DMS53 (cell line): ENCODE data around the gene ASB18.
"Not testable (repeated sequence)": the region's sequence is repeated elsewhere in the genome, so short reads cannot be mapped to it uniquely, and the experiment has no call there.

ENCODE experiments used
- DNase-seq: peaks from one replicate; lab custom pipeline; 2025; lab: John Stamatoyannopoulos, UW

The ASB18 gene

DNA sequence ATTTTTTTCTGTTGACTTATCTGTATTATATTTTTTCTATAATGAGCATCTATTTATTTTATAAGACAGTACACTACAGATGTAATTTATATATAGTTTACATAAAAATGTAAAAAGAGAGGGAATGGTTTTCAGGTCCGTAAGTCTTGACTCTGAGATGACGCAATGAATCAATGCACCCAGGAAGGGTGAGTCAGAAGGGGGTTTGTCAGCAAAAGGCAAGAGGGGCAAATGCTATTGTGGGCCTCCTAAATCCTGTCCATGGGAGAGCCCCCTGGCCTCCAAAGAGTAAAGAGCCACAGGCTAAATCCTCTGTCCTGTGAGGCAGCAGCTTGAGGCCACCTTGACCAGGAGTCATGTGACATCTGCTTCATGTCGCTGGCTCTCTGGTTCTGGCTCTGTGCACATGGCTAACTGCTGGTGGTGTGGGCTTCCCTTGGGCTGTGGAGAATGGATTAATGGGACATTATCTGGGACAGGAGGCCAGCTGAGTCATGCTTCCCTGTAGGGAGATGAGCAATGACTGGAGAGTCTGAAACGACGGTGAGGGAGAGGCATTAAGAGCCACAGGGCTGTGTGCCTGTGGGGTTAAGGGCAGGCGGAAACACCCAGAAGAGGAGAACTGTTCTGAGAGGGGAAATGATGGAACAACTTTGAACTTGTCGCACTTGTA is 22.8 kb upstream of the ASB18 start:
- peak; percentile 16 for DNase-seq

DNA sequence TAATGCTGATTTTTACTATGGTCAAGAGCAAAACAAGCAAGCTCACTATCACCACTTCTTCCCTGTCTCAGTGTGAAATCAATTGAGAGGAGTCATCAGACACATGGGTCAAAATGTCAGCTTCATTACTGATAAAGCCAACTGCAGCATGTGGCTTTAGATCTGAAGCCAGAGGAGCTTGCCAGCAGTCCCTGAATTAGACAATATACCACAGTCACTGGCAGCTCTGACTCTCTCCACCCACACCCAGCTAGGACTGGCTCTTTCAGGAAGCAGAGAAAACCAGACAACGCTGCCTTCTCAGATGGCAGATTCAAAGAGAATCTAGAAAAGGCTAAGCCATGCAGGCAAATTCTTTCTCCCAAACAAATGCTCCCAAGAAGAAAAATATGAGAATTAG is 20.0 kb upstream of the ASB18 start:
- no peak for DNase-seq

DNA sequence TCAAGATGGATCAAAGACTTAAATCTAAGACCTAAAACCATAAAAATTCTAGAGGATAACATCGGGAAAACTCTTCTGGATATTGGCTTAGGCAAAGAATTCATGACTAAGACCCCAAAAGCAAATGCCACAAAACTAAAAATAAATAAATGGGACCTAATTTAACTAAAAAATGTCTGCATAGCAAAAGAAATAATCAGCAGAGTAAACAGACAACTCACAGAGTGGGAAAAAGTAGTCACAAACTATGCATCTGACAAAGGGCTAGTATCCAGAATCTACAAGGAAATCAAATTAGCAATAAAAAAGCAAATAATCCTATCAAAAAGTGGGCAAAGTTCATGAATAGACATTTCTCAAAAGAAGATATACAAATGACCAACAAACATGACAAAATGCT is 18.2 kb upstream of the ASB18 start:
- DNase-seq, result no peak

DNA sequence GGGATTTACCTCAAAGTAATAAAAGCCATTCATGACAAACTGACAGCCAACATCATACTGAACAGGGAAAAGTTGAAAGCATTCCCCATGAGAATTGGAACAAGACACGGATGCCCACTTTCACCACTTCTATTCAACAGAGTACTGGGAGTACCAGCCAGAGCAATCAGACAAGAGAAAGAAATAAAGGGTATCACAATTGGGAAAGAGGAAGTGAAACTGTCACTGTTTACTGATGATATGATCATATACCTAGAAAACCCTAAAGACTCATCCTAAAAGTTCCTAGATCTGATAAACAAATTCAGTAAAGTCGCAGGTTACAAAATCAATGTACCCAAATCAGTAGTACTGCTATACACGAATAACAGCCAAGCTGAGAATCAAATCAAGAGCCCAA is 17.2 kb upstream of the ASB18 start:
- DNase-seq, result no peak

DNA sequence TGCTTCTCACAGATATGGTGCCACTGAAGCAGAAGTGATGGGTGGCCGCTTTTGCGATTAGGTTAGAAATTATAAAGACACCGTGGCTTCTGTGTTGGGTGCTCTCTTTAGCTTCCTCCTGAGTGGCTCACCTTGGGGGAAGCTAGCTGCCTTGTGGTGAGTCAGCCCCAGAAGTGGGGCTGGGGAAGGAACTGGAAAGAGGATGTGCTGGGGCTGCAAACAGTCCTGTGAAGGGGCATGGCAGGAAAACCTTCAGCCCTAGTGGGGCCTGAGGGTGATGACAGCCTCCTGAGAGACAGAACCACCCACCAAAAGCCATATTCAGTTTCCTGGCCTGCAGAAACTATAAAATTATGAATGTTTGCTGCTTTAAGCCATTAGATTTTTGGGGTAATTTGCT is 8.9 kb upstream of the ASB18 start:
- no peak for DNase-seq

DNA sequence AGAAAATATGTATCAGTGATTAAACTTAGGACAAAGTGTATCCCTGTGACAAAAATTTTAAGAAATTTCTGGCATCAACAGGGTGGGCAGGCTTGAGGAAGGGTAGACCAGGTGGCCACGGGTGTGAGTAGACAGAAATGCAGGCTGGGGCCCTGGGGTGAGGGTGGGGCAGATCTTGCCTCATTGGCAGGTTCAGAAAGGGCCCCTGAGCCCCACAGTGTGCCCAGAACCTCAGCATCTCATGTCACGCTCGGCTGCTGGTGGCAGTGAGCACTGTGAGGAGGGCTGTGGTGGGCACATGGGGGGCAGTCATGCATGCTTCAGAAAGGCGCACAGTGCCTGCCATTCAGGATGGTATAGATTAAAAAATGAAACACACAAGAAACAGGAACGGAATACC is 7.6 kb upstream of the ASB18 start:
- no peak for DNase-seq

DNA sequence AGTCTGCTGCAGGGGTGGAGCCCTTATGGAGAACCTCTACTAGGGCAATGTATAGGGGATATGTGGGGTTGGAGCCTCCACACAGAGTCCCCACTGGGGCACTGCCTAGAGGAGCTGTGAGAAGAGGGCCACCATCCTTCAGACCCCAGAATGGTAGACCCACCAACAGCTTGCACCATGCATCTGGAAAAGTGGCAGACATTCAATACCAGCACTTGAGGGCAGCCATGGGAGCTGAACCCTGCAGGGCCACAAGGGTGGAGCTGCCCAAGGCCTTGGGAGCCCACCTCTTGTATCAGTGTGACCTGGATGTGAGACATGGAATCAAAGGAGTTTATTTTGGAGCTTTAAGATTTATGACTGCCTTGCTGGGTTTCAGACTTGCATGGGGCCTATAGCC is 5.7 kb upstream of the ASB18 start:
- not testable (repeated sequence) for DNase-seq

DNA sequence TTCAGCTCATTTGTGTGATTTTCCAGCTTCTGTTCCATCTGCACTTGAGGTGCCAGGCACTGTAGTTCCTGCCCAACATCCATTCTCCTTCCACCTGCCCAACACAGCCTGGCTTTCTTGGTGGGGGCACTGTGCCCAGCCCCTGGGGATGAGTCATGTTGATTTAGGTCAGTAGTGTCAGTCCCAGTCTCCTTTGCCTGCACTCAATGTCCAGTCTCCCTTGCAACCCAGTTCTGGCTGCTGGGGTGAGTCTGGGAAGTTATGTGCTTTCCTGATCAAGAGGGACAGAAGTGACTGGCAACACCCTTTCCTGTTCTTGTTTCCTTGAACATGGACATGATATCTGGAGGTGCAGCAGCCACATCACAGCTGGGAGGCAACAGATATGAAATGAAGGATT is 1.5 kb upstream of the ASB18 start:
- DNase-seq, result no peak

DNA sequence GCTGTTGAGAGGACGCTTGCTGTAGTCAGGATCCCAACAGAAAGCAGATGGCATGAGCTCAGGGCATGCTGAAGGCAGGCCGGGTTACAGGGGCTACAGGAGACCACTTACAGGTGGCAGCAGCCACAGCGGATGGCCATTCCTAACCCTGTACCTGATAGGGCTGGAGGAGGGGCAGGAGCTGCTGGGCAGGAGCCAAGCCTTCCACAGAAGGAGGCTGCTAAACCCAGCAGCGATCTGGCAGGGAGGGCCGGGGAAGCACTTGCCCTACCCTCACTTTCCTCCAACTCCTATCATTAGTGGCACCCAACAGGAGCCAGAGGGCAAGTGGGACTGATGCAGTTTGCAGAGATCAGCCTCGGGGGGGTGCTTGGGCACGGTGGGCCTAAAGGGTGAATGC is 2.0 kb downstream of the ASB18 start:
- DNase-seq, result no peak

DNA sequence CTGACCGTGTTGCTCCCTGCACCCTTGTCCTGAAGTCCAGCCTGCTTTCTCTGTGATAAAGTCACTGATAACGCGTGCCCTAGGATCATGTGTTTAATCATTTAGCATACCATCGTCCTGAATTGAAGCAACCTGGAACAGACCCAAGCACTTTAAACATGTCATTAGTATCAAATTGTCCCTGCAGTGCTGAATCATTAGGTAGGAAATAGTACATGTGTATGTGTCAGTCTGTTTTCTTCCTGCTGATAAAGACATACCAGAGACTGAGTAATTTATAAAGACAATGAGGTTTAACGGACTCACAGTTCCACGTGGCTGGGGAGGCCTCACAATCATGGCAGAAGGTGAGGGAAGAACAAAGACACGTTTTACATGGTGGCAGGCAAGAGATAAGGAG is 2.8 kb downstream of the ASB18 start:
- no peak for DNase-seq

DNA sequence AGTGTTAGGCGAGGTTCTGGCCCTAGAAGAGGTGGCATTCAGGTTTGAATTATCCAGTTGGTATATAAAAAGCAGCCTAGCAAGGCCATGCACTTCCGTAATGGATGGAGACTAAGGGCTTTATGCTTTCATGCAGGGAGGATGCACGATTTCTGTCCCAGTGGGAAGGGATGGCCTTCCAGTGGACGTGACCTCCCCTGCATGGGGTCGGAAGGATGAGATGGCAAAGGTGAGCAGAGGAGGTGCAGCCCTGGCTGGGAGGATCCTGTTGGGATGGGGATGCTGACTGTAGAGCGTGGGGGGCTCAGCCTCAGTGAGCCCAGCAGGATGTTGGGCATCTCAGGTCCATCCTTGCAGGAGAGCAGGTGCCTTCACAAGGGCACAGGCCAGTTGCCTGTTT is 4.8 kb downstream of the ASB18 start:
- no peak for DNase-seq

DNA sequence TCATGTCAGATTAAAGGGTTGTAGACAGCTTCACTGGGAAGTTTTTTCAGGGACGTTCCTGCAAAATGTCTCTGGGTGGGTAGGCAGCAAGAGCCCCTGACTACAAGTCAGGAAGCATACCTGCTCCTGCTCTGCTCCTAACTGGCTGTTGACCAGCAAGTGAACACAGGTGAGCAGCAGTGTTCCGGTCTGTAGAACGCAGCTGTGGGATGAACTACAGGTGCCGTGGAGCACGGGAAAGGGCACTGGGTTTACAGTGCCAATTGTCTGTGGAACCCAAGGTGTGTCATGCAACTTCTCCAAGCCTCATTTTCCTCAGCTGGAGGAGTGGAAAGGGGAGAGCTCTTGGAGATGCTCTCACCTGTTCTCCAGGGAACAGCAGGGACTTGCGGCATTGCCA is 6.6 kb downstream of the ASB18 start:
- no peak for DNase-seq

DNA sequence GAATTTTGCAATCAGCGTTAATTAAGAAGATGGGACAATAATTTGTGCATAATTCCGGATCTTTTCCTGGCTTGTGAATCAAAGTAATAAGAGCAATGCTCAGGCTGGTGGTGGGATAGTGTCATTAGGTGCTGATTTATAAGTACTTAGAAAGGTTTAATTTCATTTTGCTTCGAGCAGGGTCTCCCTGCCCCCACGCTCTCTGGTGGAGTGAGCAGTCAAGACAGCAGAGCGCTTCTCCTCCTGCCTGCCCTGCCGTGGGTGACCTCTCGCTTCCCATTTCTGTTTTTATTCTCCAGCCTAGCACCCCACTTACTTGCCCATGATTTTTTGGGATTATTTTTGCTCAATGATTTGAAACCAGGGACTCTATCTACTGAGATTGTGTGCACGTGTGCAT is 7.1 kb downstream of the ASB18 start:
- DNase-seq, result no peak

DNA sequence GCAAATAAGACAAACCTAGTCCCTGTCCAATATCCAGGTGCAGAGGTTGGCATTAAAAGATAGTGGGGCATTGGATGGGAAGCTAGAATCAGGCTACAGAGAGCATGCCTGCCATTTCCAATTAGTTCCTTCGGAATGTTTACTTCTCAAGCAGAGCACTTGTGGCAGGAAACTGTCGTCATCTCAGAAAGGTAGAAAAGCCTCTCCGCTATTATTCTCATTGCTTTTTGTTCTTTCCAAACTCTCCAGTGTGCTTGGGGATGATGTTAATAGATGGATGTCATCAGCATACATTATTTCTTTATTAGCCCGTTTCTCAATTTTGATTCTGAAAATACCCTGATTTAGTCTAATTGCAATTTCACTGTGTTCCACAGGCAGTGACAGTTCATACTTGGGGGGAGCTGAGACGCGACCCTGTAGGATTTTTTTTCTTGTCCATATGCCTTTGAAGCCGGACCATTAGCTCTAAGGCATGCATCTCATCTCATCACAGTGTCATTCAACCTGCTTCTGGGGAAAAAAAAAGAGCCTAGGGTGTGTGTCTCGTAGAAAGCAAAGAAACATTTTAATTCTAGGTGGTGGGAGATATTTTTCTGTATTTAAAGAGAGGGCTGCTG is 7.7 kb downstream of the ASB18 start:
- DNase-seq, result no peak

DNA sequence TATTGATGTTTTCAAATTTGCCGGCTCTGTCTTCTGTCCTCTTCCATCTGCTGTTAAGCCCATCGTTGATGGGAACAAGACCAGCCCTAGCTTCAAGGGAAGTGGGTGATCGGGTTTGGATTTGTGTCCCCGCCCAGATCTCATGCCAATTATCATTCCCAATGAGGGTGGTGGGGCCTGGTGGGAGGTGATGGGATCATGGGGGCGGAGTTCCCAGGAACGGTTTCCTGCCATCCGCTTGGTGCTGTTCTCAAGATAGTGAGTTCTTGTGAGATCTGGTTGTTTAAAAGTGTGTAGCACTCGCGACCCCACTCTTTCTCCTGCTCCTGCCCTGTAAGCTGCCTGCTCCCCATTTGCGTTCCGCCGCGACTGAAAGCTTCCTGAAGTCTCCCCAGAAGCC is 9.5 kb downstream of the ASB18 start:
- no peak for DNase-seq

DNA sequence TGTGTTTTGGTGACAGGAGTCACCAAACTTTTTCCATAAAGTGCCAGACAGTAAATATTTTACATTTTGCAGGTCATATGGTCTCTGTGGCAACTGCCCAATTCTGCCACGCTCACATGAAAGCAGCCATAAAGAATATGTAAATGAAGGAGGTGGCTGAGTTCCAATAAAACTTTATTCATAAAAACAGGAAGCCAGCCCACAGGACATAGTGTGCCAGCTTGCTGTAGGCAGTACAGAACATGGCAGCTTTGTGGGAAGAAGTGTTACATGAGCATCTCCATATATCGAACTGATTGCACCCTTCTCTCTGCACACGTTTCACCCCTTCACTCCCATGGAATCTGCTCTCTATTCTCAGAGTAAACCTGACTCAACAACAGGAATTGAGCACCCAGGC is 10.2 kb downstream of the ASB18 start:
- DNase-seq, result no peak

DNA sequence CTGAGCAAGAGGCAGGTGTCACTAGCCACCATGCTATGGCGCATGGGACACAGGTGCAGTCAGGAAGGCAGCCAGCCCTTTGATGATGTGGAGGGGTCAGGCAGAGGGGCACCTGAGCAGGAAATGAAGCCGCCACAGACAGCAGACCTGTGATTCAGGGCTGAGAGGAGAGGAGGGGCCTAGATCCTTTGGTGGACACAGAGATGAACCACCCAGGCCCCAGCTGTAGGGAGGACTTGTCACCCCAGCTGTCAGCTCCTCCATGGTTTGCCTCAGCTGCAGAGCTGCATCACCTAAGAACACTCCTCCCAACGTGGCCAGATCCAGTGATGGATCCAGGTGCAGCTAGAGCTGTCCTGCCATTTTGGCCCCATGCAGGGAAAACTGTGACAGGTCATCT is 11.6 kb downstream of the ASB18 start:
- no peak for DNase-seq

DNA sequence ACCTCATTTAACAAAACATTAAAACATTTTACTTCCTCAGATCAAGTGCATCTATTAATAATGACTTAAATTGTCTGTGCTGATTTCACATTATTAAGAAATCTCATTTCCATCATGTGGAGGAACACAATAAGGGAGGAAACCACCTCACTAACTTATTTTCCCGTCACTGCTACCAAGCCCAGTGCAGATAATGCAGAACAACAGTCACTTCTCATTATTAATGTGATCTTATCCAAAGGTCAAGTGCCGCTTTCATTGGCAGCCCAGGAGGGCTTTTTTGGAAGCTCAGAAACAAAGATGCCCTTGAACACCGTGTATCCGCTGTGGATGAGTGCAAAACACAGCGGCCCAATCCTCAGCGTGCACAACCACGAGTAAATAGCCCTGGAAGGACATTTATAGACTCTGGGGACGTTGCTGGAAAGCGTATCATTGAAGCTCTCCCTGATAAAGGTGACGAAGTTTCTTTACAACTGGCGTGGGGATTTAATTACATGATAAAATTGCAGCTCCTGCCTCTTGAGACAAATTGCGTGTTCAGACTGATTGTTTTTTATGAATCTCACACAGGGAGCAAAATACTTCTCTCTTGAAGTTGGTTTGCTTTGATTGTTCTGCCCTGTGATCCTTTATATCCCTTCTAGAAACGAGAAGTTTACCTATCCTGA is 13.2 kb downstream of the ASB18 start:
- DNase-seq, result no peak

DNA sequence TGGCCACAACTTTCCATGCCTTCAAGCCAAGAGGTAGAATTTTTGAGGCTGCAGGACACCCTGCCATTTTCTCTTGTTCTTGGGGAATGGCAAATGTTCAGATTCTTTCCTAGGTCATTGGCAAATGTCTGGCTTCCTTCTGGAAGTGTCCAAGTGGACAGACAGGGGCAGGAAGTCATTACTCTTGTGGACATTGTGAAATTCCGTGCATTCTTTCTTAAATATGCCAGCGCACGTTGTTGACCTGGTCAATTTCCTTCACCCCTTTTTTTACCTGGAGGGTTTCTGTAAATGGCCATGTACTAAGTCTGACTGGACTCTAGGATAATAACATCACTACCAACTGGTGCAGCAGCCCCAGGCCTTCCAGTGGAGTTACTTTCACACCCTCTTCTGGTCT is 13.9 kb downstream of the ASB18 start:
- DNase-seq, result no peak

DNA sequence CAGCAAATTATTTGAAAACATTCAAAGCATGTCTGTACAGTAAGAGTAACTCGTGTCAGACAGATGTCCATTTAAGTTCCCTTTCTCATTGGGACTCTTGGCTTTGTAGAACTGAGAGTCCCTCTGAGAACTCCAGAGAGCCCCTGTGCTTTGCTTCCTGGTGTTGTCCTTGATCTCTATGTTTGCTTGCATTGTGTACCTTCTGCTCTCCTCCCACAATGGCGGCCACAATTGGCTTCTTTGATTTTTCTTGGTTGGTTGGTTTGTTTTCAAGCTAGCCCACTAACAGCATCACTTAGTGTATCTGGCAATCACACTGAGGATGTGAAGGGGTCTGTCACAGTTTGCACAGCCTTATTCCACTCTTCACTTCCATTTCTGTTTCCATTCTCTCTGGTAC is 15.1 kb downstream of the ASB18 start:
- no peak for DNase-seq

DNA sequence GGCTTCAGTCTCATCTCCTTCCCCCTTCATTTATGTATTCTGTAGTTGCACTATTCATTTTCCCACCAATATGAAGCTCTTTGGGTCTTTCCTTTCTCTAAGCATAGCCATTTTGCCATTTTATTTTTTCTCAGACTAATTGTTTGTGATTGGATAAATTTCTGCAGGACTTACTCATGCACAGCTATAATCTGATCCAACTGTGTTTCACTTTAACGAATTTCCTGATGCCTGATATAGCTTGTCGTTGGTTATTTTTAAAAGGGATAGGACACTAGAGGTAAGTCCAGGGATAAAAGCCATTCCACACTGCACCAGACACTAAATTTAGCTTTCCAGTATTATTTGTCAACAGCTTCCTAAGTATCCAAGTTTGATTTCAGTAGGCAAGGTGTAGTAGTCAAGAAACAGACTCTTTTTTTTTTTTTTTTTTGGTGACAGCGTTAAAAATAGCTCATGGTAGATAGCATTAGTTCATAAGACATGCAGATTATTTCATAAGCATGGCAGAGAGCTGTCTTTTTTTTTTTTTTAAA is 17.4 kb downstream of the ASB18 start:
- no peak for DNase-seq

DNA sequence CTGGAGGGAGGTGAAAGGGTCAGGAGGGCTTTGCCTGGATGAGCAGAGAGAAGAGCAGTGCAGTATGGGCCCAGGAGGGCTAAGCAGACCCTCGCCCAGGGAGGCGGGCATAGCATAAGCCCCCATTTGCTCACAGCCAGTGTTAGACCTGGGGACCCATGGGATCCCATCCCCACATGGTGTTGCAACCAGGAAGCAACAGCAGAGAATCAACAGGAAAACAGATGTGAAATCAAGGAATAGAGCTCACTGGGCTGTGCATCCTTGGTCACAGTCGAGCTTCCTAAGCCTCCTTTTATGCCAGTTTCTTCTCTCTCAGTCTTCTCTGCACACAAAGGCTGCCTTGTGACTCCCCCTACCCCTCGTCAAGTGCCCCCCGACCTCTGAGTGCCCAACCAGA is 19.9 kb downstream of the ASB18 start:
- no peak for DNase-seq

DNA sequence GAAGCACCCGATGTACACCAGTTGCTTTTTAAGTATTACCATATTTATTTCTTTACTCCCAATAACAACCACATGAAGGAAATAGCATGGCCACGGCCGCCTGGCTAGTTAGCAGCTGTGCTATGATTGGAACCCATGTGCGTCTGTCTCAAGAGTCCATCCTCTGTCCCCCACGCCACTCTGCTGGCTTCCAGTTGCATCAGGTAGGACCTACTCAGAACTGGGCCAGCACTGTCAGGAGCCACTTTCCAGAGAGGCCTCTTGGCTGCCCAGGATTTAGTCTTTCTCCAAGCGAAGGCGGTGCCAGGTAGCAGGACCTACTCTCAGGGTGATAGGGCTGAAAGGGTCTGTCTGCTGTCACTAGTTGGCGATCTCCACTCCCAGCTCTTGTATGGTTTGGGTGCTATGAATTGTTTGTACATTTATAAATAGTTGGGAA is 22.1 kb downstream of the ASB18 start:
- DNase-seq, result no peak
